Liver (tissue), 9 donors: ENCODE results near the gene SRRD. TPM values are rescaled to one million over a fixed set of nuclear protein-coding genes. Genes with fewer than 3 reads are reported as not detected.

Experiments
- DNase-seq: peaks from one replicate; pipeline ENCODE4 v3.0.0-alpha.2; 2017; ENCODE audit warnings: low spot score
- H3K27ac ChIP-seq, 2 donors: one replicate each; pipeline ENCODE4 v1.7.0; 2013; ENCODE audit warnings: inconsistent platforms in 2 of 2, low read length in 2 of 2, control low read depth in 1 of 2, low read depth in 1 of 2, mild to moderate bottlenecking in 1 of 2
- H3K27me3 ChIP-seq, 4 donors: one replicate each; pipeline versions ENCODE4 v1.6.1 to v1.7.0; 2013; ENCODE audit warnings: low read length in 3 of 4, inconsistent platforms in 1 of 4, mild to moderate bottlenecking in 1 of 4, moderate library complexity in 1 of 4; ENCODE audit not compliant: control insufficient read depth in 4 of 4, insufficient read depth in 4 of 4
- H3K36me3 ChIP-seq, 4 donors: one replicate each; pipeline versions ENCODE4 v1.6.1 to v1.7.0; 2013; ENCODE audit warnings: low read length in 3 of 4, mild to moderate bottlenecking in 3 of 4, low read depth in 1 of 4, moderate library complexity in 1 of 4; ENCODE audit not compliant: control insufficient read depth in 4 of 4, insufficient read depth in 3 of 4
- H3K4me1 ChIP-seq, 4 donors: one replicate each; pipeline versions ENCODE4 v1.6.1 to v1.7.0; 2013; ENCODE audit warnings: low read length in 3 of 4, mild to moderate bottlenecking in 3 of 4, moderate library complexity in 1 of 4; ENCODE audit not compliant: control insufficient read depth in 4 of 4, insufficient read depth in 4 of 4
- H3K4me3 ChIP-seq, 3 donors: one replicate each; pipeline versions ENCODE4 v1.6.1 to v1.7.0; 2013; ENCODE audit warnings: low read length in 3 of 3, control low read depth in 1 of 3, low read depth in 1 of 3, mild to moderate bottlenecking in 1 of 3
- H3K9ac ChIP-seq, 2 donors: one replicate each; pipeline ENCODE4 v1.7.0; 2013; ENCODE audit warnings: low read length in 2 of 2, mild to moderate bottlenecking in 2 of 2, moderate library complexity in 2 of 2, control low read depth in 1 of 2, low read depth in 1 of 2
- H3K9me3 ChIP-seq, 4 donors: one replicate each; pipeline versions ENCODE4 v1.6.1 to v1.7.0; 2013; ENCODE audit warnings: low read length in 3 of 4; ENCODE audit not compliant: control insufficient read depth in 4 of 4
- ATF3 ChIP-seq: IDR thresholded peaks from 2 replicates; pipeline ENCODE4 v1.6.1; 2016; ENCODE audit warnings: antibody characterized with exemption
- CTCF ChIP-seq: fragments of 150-350 bp; IDR thresholded peaks from 2 replicates; pipeline ENCODE4 v1.5.1; 2017; ENCODE audit warnings: improper control_type of control experiment, low read depth, low read length; ENCODE audit not compliant: missing input control
- EGR1 ChIP-seq, 2 donors: IDR thresholded peaks; 2 replicates each; pipeline ENCODE4 v1.6.1; 2016 to 2018; ENCODE audit warnings: antibody characterized with exemption in 2 of 2, low read depth in 2 of 2
- FOXA1 ChIP-seq: IDR thresholded peaks from 2 replicates; pipeline ENCODE4 v1.6.1; 2016; ENCODE audit warnings: antibody characterized with exemption
- FOXA2 ChIP-seq: IDR thresholded peaks from 2 replicates; pipeline ENCODE4 v1.6.1; 2016; ENCODE audit warnings: antibody characterized with exemption
- GABPA ChIP-seq, 2 donors: IDR thresholded peaks in 1 of 2; conservative IDR thresholded peaks in 1 of 2; 2 replicates each; pipeline ENCODE4 v1.6.1; 2016; ENCODE audit warnings: antibody characterized with exemption in 2 of 2, mild to moderate bottlenecking in 1 of 2, moderate library complexity in 1 of 2
- HNF4A ChIP-seq, 2 donors: conservative IDR thresholded peaks; 2 replicates each; pipeline ENCODE4 v1.6.1; 2016; ENCODE audit warnings: antibody characterized with exemption in 2 of 2, mild to moderate bottlenecking in 2 of 2
- HNF4G ChIP-seq: IDR thresholded peaks from 2 replicates; pipeline ENCODE4 v1.6.1; 2016; ENCODE audit warnings: antibody characterized with exemption
- JUND ChIP-seq, 2 donors: IDR thresholded peaks; 2 replicates each; pipeline ENCODE4 v1.6.1; 2016; ENCODE audit warnings: antibody characterized with exemption in 2 of 2
- MAX ChIP-seq: IDR thresholded peaks from 2 replicates; pipeline ENCODE4 v1.6.1; 2016; ENCODE audit warnings: antibody characterized with exemption
- NR2F2 ChIP-seq: IDR thresholded peaks from 2 replicates; pipeline ENCODE4 v1.6.1; 2016; ENCODE audit warnings: antibody characterized with exemption
- RAD21 ChIP-seq, 2 donors: IDR thresholded peaks; 2 replicates each; pipeline ENCODE4 v1.6.1; 2016; ENCODE audit warnings: antibody characterized with exemption in 2 of 2, mild to moderate bottlenecking in 2 of 2
- REST ChIP-seq: IDR thresholded peaks from 2 replicates; pipeline ENCODE4 v1.6.1; 2016; ENCODE audit warnings: antibody characterized with exemption, mild to moderate bottlenecking
- RXRA ChIP-seq, 2 donors: IDR thresholded peaks; 2 replicates each; pipeline ENCODE4 v1.6.1; 2017 to 2018; ENCODE audit warnings: antibody characterized with exemption in 2 of 2, mild to moderate bottlenecking in 1 of 2
- SP1 ChIP-seq: IDR thresholded peaks from 2 replicates; pipeline ENCODE4 v1.6.1; 2018; ENCODE audit warnings: antibody characterized with exemption, mild to moderate bottlenecking
- YY1 ChIP-seq: IDR thresholded peaks from 2 replicates; pipeline ENCODE4 v1.6.1; 2016; ENCODE audit warnings: antibody characterized with exemption, mild to moderate bottlenecking
- ZBTB33 ChIP-seq: IDR thresholded peaks from 2 replicates; pipeline ENCODE4 v1.6.1; 2016; ENCODE audit warnings: antibody characterized with exemption
- WGBS: extraction: QIAGEN DNeasy Blood & Tissue Kit; methylation state at CpG from one replicate; pipeline ENCODE4 v1.1.7; 2013; 5-methylcytosine and 5-hydroxymethylcytosine counted together
- polyA plus RNA-seq, 2 donors: library from polyadenylated mRNA; stranded (reverse) in 1 of 2; unstranded in 1 of 2; fragments of 200-250 nt in 1 of 2; fragments of >200 nt in 1 of 2; fragmentation: Nextera tagmentation in 1 of 2; extraction: Ambion mirVana in 1 of 2; gene quantifications; one replicate each; pipeline versions ENCODE4 v1.2.1 to v1.2.3, GENCODE V29; 2013 to 2015
- total RNA-seq, 2 donors: library from RNA; depleted of rRNA; stranded (reverse); fragments of >200 nt; gene quantifications; one replicate each; pipeline ENCODE4 v1.2.3, GENCODE V29; 2014
- donor health status: healthy.
- donor health status: healthy.
- donor health status: healthy.
- donor health status: healthy.
- donor health status: healthy.

Gene SRRD
- total and polyA plus RNA-seq, 4 donors = 8.7 to 18.6 (median 13.6) TPM

GRCh38 chr22:26464312-26464711, 19.4 kb upstream of the SRRD start:
- Histone ChIP-seq H3K4me3 (no peak overlapping the region), H3K9ac (no peak overlapping the region), H3K36me3 (peaks cover 10 to 71% (median 51%) of the 10 kb centered on the region in 4 donors), H3K4me1 (peaks cover 0 to 9% (median 2%) of the 10 kb centered on the region in 4 donors), H3K27ac (no peak overlapping the region), H3K27me3 (no peaks in the 10 kb centered on the region), H3K9me3 (no peaks in the 10 kb centered on the region)
- 87% methylated on average over 7 of the region's 7 CpGs for WGBS
- TF ChIP-seq REST = no peak
- peak; percentile 24 for TF ChIP-seq NR2F2
- TF ChIP-seq HNF4G = no peak
- no peak for TF ChIP-seq RXRA (IDR thresholded peaks at IDR 0.05)
- TF ChIP-seq ATF3 = no peak
- TF ChIP-seq SP1 = no peak
- no peak for TF ChIP-seq HNF4A (conservative IDR thresholded peaks at IDR 0.05)
- TF ChIP-seq ZBTB33 = no peak
- DNase-seq = no peak

- no peak for TF ChIP-seq JUND (IDR thresholded peaks at IDR 0.05)
- H3K27me3 ChIP-seq = no peaks in the 10 kb centered on the region
- no peak overlapping the region for H3K4me3 ChIP-seq
- no peaks in the 10 kb centered on the region for H3K9me3 ChIP-seq
- WGBS = 94% methylated on average over 5 of the region's 5 CpGs
- no peak overlapping the region for H3K27ac ChIP-seq
- H3K9ac ChIP-seq = no peak overlapping the region
- peaks cover 22 to 85% (median 61%) of the 10 kb centered on the region in 4 donors for H3K36me3 ChIP-seq
- DNase-seq = no peak
- peaks cover 0 to 9% (median 2%) of the 10 kb centered on the region in 4 donors for H3K4me1 ChIP-seq
Measured at GRCh38 chr22:26466196-26466595, 17.5 kb upstream of the SRRD start.

- WGBS = 95% methylated on average over 2 of the region's 2 CpGs
- Histone ChIP-seq H3K9ac (no peak overlapping the region), H3K36me3 (peaks cover 30 to 74% (median 64%) of the 10 kb centered on the region in 4 donors), H3K4me1 (no peaks in the 10 kb centered on the region), H3K9me3 (no peaks in the 10 kb centered on the region), H3K4me3 (no peak overlapping the region), H3K27ac (no peak overlapping the region), H3K27me3 (no peaks in the 10 kb centered on the region)
- no peak for DNase-seq
- TF ChIP-seq FOXA2 = no peak
- no peak for TF ChIP-seq JUND (IDR thresholded peaks at IDR 0.05)
- TF ChIP-seq CTCF = no peak
- no peak for TF ChIP-seq FOXA1
- no peak for TF ChIP-seq ZBTB33
- no peak for TF ChIP-seq GABPA (IDR thresholded peaks at IDR 0.05 in 1 of 2, conservative IDR thresholded peaks at IDR 0.05 in 1 of 2)
- TF ChIP-seq RAD21 (IDR thresholded peaks at IDR 0.05) = no peak
- TF ChIP-seq EGR1 (IDR thresholded peaks at IDR 0.05; ENCODE audit: low read depth in 2 of 2) = no peak
- no peak for TF ChIP-seq HNF4A (conservative IDR thresholded peaks at IDR 0.05)
- TF ChIP-seq RXRA (IDR thresholded peaks at IDR 0.05) = no peak
- no peak for TF ChIP-seq HNF4G
- TF ChIP-seq YY1 = no peak
- no peak for TF ChIP-seq SP1
- no peak for TF ChIP-seq MAX
- TF ChIP-seq NR2F2 = no peak
Measured at GRCh38 chr22:26470807-26471206, 12.9 kb upstream of the SRRD start.
